Fibroblast of upper back skin (primary cell): ENCODE data around the gene ASPHD1.

Experiments used
- DNase-seq: peaks from one replicate; pipeline ENCODE4 v3.0.0-alpha.2; 2013

ASPHD1 gene

GRCh38 chr16:29943846-29944799 is 43.8 kb downstream of the ASPHD1 start:
- peak; percentile 99 for DNase-seq

GRCh38 chr16:29947897-29948296 is 47.6 kb downstream of the ASPHD1 start:
- no peak for DNase-seq

DNA sequence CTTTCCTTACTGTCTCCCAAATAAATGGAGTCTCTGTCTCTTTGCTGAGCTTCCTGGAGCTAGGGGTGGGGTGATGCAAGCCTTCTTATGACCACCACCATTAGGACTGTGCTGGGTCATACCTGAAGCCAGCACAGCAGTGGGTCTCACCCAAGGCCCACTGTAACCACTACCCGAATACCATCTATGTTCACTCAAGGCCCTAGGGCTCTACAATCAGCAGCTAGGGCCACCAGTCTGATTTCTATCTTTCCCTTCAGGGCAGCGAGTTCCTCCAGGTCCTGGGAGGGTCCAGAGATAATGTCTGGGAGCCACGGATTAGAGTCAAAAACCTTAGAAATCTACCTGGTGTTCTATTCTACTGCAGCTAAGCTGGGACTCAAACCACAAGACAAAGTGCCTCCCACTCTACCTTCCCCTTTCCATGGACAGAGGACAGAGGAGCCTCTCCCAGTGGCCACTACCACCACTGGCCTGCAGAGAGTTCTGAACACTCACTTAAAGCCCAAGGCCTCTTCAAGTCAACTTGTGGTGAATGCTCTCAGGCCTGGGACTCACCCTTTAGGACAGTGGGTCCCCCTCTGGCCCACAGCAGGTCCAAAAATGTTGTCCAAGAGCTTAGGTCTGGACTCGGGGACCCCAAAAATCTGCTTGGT is 50.6 kb downstream of the ASPHD1 start:
- DNase-seq, result no peak

DNA sequence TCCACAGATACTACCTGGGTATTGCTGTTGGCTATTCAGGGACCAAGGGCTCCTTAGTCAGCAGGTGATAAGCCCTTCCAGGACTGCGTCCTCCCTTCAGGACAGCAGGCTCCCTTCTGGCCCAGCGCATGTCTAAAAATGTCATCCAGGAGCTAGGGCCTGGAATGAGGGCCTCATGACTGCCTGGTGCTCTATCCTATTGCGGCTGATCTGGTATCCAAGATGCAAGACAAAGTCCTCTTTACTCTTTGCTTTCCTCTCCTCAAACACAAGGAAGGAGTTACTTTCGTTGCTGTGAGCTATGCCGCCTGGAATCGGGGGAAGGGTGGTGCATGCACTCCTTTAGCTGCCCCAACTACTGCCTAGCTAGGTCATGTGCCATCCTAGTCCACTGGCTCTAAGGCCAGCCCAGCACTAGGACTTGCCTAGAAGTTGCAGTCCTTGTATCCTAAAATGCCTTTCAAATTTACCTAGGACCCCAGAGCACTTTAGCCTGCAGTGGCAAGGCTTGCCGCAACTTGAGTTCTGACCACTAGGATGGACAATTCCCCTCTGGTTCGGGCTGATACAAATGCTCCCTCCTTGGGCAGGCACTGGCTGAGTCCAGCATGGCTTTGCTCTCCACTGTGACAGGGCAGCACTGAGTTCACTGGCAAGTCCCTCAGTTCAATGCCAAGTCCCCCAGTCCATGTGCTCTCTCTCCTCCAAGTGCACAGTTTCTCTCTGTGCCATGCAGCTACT is 51.5 kb downstream of the ASPHD1 start:
- no peak for DNase-seq
